Spleen (tissue), 7 donors: ENCODE measurements around the gene SYNPR.
"Not testable (repeated sequence)": the region's sequence is repeated elsewhere in the genome, so short reads cannot be mapped to it uniquely, and the experiment has no call there.

Experiments
- CTCF ChIP-seq, 11 experiments: fragments of 200-600 bp in 7 of 11; fragments of 450-650 bp in 4 of 11; sonication (generic) in 4 of 11; IDR thresholded peaks in 8 of 11; conservative IDR thresholded peaks in 3 of 11; 1 replicate in 7 of 11; 2 replicates in 4 of 11; pipeline versions ENCODE4 v1.4.0 to v1.8.0; 2016 to 2021; ENCODE audit warnings: antibody characterized with exemption in 11 of 11, inconsistent platforms in 4 of 11, mild to moderate bottlenecking in 1 of 11
- POLR2A ChIP-seq, 3 donors: fragments of 450-650 bp; IDR thresholded peaks; one replicate each; pipeline ENCODE4 v1.5.1; 2017; ENCODE audit warnings: antibody characterized with exemption in 3 of 3, mild to moderate bottlenecking in 1 of 3
- POLR2AphosphoS5 ChIP-seq, 3 donors: sonication (generic); formaldehyde crosslinking; IDR thresholded peaks; one replicate each; pipeline ENCODE4 v1.5.1; 2017; ENCODE audit warnings: antibody characterized with exemption in 3 of 3
- donor health status: DM: no; HTN: no; CAD: no; lungs with moderate emphysema.
- donor health status: DM: no; HTN: no; CAD: no.
- donor health status: DM: no; HTN: no; CAD: no.

- not testable (repeated sequence) for TF ChIP-seq POLR2AphosphoS5 (IDR thresholded peaks at IDR 0.05); CTCF (IDR thresholded peaks at IDR 0.05 in 8 of 11, conservative IDR thresholded peaks at IDR 0.05 in 3 of 11); POLR2A (IDR thresholded peaks at IDR 0.05)
Measured at GRCh38 chr3:63255819-63256218, 22.3 kb upstream of the SYNPR start.
